ENCODE data around the gene RPL23. TPM values are rescaled to one million over a fixed set of nuclear protein-coding genes. Genes with fewer than 3 reads are reported as not detected.

The RPL23 gene
- total and polyA plus RNA-seq, 9 of the 15 experiments (the other 6 are each of a cell fraction or from before 2014, with no cell fraction given) = 1,745 to 3,667 (median 3,096) TPM

DNA sequence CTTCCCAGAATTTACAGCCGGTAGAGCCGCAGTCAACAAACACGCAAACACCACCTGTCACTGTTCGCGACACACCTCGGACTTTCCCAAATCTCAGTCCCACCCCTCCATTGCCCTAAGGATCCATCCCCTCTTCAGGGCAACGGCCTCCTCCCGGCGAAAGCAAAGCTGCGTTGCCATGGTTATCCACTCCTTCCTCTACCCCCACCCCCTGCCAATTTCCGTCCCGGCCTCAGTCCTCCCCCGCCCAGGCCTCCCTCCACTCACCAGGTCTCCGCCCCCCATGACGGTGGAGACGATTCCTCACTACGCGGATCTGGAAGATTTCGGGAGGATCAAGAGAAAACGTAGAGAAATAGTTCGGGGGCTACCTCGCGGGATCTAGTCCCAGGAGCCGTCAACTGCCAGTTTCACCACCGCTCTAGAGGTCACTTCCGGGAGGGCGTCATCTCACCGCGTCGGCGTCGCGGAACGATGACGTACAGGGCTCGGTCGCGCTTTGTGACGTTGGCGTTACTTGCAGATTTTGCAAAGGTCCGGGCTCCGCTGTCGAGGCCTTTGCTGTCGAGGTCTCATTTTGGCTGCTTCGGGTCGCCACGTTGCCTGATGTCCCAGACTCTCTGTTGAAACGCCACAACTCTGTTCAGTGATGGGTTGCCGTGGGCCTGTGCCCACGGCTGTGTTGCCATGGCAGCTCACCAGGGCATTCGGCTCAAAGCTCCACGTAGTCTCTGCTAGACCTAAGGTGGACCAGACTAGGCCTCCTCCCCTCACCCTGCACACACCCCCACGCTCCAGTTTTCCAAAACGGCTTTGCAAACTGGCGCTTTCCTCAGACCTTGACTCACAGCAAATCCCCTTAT, 28.4 kb downstream of the RPL23 start, which contains the start of gene CWC25 (continued):
- TF ChIP-seq FOXM1 (IDR thresholded peaks at IDR 0.05; ENCODE audit: low read depth) (no peak), FOXM1 (CRISPR knock-in tag; IDR thresholded peaks at IDR 0.05; ENCODE audit: low read depth) (no peak), IFI16 (CRISPR knock-in tag; IDR thresholded peaks at IDR 0.05) (no peak), GABPA (tag; conservative IDR thresholded peaks at IDR 0.05; ENCODE audit: low read depth) (peak; percentile 96), ZNF174 (CRISPR knock-in tag; IDR thresholded peaks at IDR 0.05) (no peak), ZBTB11 (CRISPR knock-in tag; IDR thresholded peaks at IDR 0.05) (peak in 1 of 3 experiments; percentile 70; a peak in 1 of 6 replicates), ZNF780A (CRISPR knock-in tag; IDR thresholded peaks at IDR 0.05) (no peak), HDAC2 (IDR thresholded peaks at IDR 0.05) (peak; percentile 82), PCBP2 (IDR thresholded peaks at IDR 0.05; ENCODE audit: low read depth, low read length, poor library complexity, severe bottlenecking) (no peak), HNRNPK (IDR thresholded peaks at IDR 0.05; ENCODE audit: low read depth, low read length, poor library complexity, severe bottlenecking) (no peak), CBFB (CRISPR knock-in tag; IDR thresholded peaks at IDR 0.05) (peak; percentile 71; the same call in 1 of the 2 replicates), RNF2 (IDR thresholded peaks at IDR 0.05) (peak; percentile 71; the same call in 1 of the 2 replicates), EZH2 (IDR thresholded peaks at IDR 0.05; ENCODE audit: borderline replicate concordance, low read depth, low read length) (no peak), ARID2 (IDR thresholded peaks at IDR 0.05) (no peak), L3MBTL2 (IDR thresholded peaks at IDR 0.05) (peak; percentile 98), HDAC1 (IDR thresholded peaks at IDR 0.05) (peak in 1 of 2 experiments; percentile 93; a peak in 2 of 4 replicates), HNRNPL (IDR thresholded peaks at IDR 0.05; ENCODE audit: low read depth, low read length) (no peak), DDX20 (tag; IDR thresholded peaks at IDR 0.05; ENCODE audit: low read depth) (no peak), KAT7 (CRISPR knock-in tag; IDR thresholded peaks at IDR 0.05; ENCODE audit: borderline replicate concordance) (peak; percentile 83; the same call in 1 of the 2 replicates), NCOA6 (IDR thresholded peaks at IDR 0.05) (no peak), ATF6 (CRISPR knock-in tag; IDR thresholded peaks at IDR 0.05) (no peak; the same call in 1 of the 2 replicates)
- TF ChIP-seq, protein P1, sequence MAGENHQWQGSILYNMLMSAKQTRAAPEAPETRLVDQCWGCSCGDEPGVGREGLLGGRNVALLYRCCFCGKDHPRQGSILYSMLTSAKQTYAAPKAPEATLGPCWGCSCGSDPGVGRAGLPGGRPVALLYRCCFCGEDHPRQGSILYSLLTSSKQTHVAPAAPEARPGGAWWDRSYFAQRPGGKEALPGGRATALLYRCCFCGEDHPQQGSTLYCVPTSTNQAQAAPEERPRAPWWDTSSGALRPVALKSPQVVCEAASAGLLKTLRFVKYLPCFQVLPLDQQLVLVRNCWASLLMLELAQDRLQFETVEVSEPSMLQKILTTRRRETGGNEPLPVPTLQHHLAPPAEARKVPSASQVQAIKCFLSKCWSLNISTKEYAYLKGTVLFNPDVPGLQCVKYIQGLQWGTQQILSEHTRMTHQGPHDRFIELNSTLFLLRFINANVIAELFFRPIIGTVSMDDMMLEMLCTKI (IDR thresholded peaks at IDR 0.05; ENCODE audit: partially characterized antibody) = no peak
